ENCODE measurements around the gene HSD3B7.

DNA sequence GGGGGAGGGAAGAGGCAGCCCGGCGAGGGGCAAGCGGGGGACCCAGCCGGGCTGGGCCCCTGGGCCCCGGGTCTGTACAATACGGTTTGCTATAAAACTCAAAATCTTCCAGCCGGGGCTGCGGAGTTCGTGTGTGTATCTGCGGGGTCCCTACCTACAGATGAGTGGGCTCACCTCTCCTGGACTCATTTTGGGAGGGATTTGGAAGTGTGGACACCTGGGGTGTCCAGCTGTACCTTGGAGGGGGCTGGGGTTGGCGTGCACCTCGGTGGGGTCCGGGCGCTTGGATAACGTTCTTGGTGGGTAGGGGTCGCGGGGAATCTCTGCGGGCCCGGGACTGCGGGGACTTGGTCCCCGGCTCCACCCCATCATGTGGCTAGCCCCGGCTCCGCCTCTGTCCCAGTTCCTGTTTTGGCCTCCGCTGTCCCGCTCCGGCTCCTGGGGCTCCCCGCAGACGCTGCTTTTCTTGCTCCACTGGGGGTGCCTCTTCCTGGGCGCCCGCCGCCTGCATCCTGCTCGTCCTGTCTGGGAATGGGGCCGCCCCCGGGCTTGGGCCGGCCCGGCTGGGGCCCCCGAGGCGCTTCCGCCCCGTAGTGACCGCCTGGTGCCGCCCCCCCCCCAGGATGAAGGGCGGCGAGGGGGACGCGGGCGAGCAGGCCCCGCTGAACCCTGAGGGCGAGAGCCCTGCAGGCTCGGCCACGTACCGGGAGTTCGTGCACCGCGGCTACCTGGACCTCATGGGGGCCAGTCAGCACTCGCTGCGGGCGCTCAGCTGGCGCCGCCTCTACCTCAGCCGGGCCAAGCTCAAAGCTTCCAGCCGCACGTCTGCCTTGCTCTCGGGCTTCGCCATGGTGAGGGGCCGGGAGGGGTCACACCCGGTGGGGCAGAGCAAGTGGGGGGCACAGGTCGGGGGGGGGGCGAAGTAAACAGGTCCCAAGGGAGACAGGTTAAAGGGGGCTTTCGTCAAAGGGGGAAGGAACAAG, 36.0 kb upstream of the HSD3B7 start, which contains the start of gene ORAI3:
- TF ChIP-seq CTCF (IDR thresholded peaks at IDR 0.05): no peak
- peak; percentile 89 for TF ChIP-seq POLR2A (IDR thresholded peaks at IDR 0.05)
